Adipocyte (in vitro differentiated cells): ENCODE results near the gene RNGTT.

Experiments used
- DNase-seq: peaks from one replicate; pipeline ENCODE4 v3.0.0-alpha.2; 2015; ENCODE audit warnings: low read depth
- H3K27me3 ChIP-seq: replicated peaks from 2 replicates; pipeline ENCODE4 v1.7.0; 2013; ENCODE audit warnings: mild to moderate bottlenecking, low read length, moderate library complexity; ENCODE audit not compliant: control insufficient read depth, insufficient read depth
- H3K36me3 ChIP-seq: 2 replicates; pipeline ENCODE4 v1.7.0; 2013; ENCODE audit warnings: low read length, mild to moderate bottlenecking, moderate library complexity; ENCODE audit not compliant: control insufficient read depth, insufficient read depth, severe bottlenecking
- H3K4me1 ChIP-seq: 2 replicates; pipeline ENCODE4 v1.7.0; 2013; ENCODE audit warnings: mild to moderate bottlenecking, low read length, moderate library complexity; ENCODE audit not compliant: control insufficient read depth, insufficient read depth
- H3K4me3 ChIP-seq: 2 replicates; pipeline ENCODE4 v1.7.0; 2013; ENCODE audit warnings: mild to moderate bottlenecking, low read length, moderate library complexity
- H3K9ac ChIP-seq: 2 replicates; pipeline ENCODE4 v1.7.0; 2013; ENCODE audit warnings: mild to moderate bottlenecking, low read length, moderate library complexity
- H3K9me3 ChIP-seq: 2 replicates; pipeline ENCODE4 v1.7.0; 2013; ENCODE audit warnings: mild to moderate bottlenecking, low read length, moderate library complexity; ENCODE audit not compliant: control insufficient read depth

Gene RNGTT

DNA sequence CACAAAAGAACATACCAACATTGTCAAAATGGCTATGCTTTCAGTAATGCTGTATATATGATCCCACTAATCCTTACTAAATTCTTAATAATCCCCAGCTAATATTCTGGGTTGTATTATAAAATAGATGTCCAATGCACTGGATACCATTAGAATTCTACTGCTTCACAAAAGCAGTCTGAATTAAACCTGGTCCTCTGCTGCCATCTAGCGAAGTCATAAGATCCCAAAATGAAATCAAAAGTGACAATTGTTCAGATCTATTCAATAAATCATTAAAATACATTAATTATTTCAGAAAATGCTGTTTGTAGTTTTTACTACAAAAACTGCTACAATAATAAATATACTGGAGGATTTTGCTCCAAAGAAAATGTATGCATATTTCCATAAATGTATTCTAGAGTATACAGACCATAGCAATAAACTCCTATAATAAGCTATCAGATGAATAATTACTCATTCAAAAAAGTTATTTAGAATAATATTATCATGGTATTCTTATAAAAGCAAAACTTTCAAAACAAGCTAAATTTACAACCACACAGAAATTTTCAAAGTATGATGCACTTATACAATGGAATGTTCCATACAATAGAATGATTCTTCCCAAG lies 92.6 kb downstream of the RNGTT start:
- DNase-seq: peak; percentile 86
- Histone ChIP-seq H3K4me3 (no peak overlapping the region), H3K9ac (no peak overlapping the region), H3K36me3 (no peaks in the 10 kb centered on the region), H3K27me3 (no peaks in the 10 kb centered on the region), H3K9me3 (no peaks in the 10 kb centered on the region), H3K4me1 (peaks cover 12% of the 10 kb centered on the region)

DNA sequence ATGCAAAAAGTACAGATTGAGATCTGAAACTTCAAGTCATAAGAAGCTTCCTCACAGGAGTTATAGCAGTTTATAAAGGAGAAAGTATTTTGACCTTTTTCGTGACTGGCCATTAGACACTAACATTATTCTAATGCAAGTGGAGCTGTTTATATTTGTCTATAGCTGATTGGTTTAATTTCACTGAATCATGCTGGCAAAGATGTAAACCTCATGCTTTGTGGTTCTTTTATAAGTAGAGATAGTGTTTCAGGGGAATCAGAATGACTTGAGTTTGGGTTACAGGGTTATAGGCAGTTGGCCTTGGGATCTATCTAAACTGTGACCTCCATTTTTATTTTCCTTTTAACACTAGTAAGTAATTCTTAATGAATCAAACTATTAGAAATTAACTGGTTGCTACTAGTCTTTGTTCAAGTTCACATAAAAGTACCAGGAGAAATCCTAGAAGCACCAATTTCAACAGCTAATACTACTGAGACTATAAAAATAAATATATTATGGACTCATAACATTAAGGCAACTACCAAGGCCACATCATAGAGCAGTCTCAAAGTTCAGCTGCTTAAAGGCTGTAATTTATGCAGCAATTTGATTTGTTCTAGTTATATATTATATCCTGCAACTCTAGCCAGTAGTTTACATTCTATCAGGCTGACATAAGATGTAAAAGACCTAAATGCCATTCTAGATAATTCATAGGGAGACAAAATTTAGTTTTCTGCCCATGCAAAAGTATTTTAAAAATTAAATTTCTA lies 94.0 kb downstream of the RNGTT start:
- no peak overlapping the region for H3K9ac ChIP-seq
- no peak overlapping the region for H3K4me3 ChIP-seq
- H3K27me3 ChIP-seq: no peaks in the 10 kb centered on the region
- H3K4me1 ChIP-seq: peaks cover 12% of the 10 kb centered on the region
- DNase-seq: peak; percentile 30
- H3K36me3 ChIP-seq: no peaks in the 10 kb centered on the region
- H3K9me3 ChIP-seq: no peaks in the 10 kb centered on the region

DNA sequence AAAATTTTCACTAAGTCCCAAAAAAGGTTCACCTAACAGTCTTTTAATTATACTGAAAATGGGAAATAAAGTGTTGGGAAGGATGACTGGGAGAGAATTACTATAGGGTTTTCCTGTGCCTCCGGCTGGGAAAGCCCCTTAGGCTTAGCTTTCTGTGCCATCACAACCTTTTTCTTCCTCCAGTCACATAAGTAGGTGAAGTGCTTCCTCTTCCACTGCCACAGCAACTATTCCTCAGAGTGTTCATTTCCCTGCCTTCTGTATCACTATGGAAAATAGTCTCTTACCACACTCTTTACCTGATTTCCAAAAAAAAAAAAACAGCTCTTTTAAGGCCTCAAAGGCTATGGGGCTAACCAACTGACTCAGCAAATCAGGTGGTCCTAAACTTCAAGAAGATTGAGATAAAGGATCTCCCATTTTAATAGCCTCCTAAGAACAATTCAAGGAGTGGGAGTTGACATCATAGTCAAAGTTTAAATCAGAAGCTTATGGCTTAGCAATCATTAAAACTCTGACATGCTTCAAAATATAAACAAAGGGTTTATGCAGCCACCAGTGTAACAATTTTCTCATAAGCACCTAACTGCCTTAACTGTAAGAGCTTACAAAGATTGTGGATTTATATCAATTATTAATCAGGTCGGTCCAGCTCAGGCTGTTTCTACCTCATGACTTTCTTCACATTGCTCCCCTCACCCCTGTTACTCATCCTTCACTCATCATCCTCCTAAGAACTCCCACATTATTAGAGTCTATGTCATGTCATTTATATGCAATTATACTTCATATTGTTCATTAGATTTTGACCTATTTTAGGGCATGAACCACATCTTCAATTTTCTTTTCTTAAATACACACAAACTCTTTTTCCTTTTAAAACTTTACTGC lies 95.3 kb downstream of the RNGTT start:
- Histone ChIP-seq H3K9me3 (no peaks in the 10 kb centered on the region), H3K4me1 (peaks cover 7% of the 10 kb centered on the region), H3K9ac (no peak overlapping the region), H3K4me3 (no peak overlapping the region), H3K27me3 (no peaks in the 10 kb centered on the region), H3K36me3 (no peaks in the 10 kb centered on the region)
- no peak for DNase-seq

DNA sequence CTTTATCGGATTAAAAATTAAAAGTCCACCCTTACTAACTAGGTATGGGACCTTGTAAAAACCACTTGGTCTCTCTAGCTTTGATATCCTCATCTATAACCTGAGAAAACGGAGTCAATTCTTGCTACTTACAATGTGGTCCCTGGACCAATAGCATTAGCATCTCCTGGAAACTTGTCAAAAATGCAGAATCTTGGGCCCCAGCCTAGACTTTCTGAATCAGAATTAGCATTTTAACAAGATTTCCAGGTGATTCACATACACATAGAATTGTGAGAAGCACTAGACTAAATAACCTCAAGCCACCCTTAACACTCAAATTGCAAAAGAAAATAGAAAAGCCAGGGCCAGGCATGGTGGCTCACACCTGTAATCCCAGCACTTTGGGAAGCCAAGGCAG lies 96.6 kb downstream of the RNGTT start:
- H3K27me3 ChIP-seq: no peaks in the 10 kb centered on the region
- no peaks in the 10 kb centered on the region for H3K9me3 ChIP-seq
- H3K36me3 ChIP-seq: peaks cover 4% of the 10 kb centered on the region
- peaks cover 7% of the 10 kb centered on the region for H3K4me1 ChIP-seq
- no peak overlapping the region for H3K4me3 ChIP-seq
- DNase-seq: no peak
- H3K9ac ChIP-seq: no peak overlapping the region

DNA sequence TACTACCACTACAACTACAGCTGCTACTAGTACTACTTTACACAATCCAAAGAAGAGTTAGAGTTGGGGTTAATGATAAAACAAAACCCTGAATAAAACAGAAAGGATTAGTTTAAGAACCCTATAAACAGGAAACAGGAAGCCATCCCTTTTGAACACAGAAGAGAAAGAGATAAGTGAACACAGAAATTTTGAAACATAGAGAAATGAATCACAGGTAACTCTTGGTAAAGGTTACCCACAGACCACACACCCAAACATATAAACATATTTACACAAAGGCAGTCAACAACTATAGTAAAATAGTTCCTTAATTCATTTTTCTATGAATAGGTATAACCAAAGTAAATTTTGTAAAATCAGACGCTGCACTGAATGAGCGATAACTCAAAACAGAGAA lies 98.1 kb downstream of the RNGTT start:
- Histone ChIP-seq H3K4me3 (no peak overlapping the region), H3K36me3 (peaks cover 5% of the 10 kb centered on the region), H3K4me1 (peaks cover 7% of the 10 kb centered on the region), H3K9ac (no peak overlapping the region), H3K9me3 (no peaks in the 10 kb centered on the region), H3K27me3 (no peaks in the 10 kb centered on the region)
- no peak for DNase-seq

DNA sequence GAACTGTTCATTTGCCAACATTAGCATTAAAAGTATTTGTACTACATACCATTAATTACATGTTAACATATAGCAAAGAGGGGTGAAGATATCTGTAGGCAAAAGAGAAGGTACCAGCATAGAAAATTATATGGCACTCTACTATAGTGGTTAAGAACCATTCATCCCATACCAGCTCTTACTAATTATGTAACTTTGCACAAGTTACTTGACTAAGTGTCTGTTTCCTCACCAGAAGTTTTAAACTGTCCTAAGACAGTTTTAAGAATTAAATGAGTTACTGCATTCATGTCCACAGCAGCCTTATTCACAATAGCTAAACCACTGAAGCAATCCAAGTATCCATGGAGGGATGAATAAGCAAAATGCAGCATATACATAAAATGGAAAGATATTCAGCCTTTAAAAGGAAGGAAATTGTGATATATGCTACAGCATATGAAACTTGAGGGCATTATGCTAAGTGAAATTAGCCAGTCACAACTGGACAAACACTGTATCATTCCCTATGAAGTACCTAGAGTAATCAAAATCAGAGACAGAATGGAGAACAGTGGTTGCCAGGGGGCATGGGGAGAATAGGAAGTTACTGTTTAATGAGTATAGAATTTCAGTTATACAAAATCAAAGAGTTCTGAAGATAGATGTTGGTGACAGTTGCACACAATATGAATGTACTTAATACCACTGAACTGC lies 98.9 kb downstream of the RNGTT start:
- no peak overlapping the region for H3K9ac ChIP-seq
- peaks cover 5% of the 10 kb centered on the region for H3K36me3 ChIP-seq
- H3K9me3 ChIP-seq: no peaks in the 10 kb centered on the region
- peaks cover 7% of the 10 kb centered on the region for H3K4me1 ChIP-seq
- DNase-seq: no peak
- H3K4me3 ChIP-seq: no peak overlapping the region
- H3K27me3 ChIP-seq: no peaks in the 10 kb centered on the region

DNA sequence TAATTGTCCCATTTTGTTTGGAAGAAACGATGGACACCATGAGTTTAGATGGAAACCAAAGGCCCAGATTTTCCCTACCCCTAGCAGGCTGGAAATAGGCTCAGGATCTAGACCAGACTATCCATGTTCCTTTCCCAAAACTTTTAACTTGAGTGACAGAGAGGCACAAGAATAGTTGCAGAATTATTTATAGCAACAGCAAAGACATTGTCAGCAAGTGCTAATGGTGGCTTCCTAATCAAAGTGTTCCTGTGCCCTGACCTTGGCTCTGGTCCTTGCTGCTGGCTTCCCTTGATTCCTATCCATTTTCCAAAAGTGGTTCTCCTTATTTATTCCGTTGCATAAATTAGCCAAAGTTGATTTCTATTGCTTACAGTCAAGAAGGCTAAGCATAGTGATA lies 103.1 kb downstream of the RNGTT start:
- H3K9ac ChIP-seq: no peak overlapping the region
- no peaks in the 10 kb centered on the region for H3K27me3 ChIP-seq
- H3K36me3 ChIP-seq: peaks cover 5% of the 10 kb centered on the region
- no peak for DNase-seq
- H3K9me3 ChIP-seq: no peaks in the 10 kb centered on the region
- peaks cover 10% of the 10 kb centered on the region for H3K4me1 ChIP-seq
- H3K4me3 ChIP-seq: no peak overlapping the region

DNA sequence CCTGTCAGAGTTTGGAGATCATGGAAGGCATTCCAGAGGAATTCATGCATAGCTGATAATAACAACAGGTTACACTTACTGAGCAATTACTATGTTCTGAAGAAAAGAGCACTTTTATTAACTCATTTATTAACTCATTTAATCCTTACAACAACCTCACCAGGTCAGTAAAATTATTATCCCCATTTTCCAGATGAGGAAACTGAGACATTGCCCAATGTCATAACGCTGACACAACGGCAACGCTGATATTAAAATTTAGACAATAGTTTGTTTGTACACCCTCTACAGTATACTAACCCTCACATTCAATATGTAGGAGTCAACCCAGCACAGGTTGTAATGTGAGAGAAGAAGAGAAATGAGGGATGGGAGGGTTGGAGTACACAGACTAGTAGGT lies 105.0 kb downstream of the RNGTT start:
- peaks cover 10% of the 10 kb centered on the region for H3K4me1 ChIP-seq
- no peaks in the 10 kb centered on the region for H3K27me3 ChIP-seq
- no peaks in the 10 kb centered on the region for H3K9me3 ChIP-seq
- H3K4me3 ChIP-seq: no peak overlapping the region
- no peak for DNase-seq
- peaks cover 5% of the 10 kb centered on the region for H3K36me3 ChIP-seq
- H3K9ac ChIP-seq: no peak overlapping the region

DNA sequence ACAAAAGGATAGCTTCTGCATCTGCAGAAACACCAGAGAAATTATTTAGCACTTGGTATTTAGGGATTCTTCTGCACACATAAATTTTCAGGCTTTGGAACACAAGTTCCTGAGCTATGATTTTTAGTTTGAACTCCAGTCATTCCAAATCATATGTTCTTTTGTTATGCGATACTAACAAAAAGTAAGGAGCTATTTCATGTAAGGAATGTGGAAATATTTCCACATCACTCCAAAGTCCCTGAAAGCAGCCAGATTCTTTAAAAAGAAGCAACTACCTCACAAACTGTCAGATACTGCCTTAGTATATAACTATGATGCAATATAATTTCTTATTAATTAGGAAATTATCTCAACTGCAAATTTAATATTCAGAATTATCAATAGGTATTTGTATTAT lies 106.9 kb downstream of the RNGTT start:
- Histone ChIP-seq H3K27me3 (no peaks in the 10 kb centered on the region), H3K9ac (no peak overlapping the region), H3K4me1 (peaks cover 10% of the 10 kb centered on the region), H3K9me3 (no peaks in the 10 kb centered on the region), H3K4me3 (no peak overlapping the region), H3K36me3 (no peaks in the 10 kb centered on the region)
- peak; percentile 74 for DNase-seq

DNA sequence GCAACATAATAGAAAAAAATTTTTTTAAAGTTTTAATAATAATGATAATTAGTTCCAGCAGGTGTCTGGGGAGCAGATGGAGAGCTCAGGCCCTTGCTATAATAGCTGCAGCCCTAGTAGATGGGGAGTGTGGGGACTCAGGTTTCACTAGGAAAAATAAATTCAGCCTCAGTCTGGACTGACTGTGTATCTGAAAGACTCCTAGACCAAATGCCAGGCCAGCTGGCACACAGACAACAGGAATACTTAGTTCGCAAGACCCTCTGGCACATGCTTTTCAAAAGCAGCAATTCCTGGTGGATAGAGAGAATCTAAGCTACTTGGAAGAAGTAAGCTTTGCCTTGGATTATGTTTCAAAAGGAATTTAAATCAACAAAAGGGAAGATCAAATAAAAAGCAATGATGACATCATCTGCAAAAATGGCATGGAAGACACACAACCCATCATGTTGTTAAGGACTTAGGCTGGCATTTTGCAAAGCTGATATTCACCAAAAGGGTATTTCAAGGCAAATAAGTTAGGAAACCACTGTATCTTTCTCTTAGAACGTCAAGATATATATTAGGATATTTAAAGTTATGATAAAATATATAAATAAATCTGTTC lies 107.8 kb downstream of the RNGTT start:
- no peaks in the 10 kb centered on the region for H3K9me3 ChIP-seq
- H3K4me3 ChIP-seq: no peak overlapping the region
- peaks cover 10% of the 10 kb centered on the region for H3K4me1 ChIP-seq
- DNase-seq: peak; percentile 49
- H3K9ac ChIP-seq: no peak overlapping the region
- no peaks in the 10 kb centered on the region for H3K36me3 ChIP-seq
- H3K27me3 ChIP-seq: no peaks in the 10 kb centered on the region
